Hematopoietic multipotent progenitor cell treated with erythropoietin and hydrocortisone succinate and interleukin-3 and kit ligand, for 4 days (in vitro differentiated cells): Measurements from ENCODE around the gene RALGPS1.

Experiments
- DNase-seq: peaks from one replicate; pipeline ENCODE4 v3.0.0-alpha.2; 2015

Gene RALGPS1

DNA sequence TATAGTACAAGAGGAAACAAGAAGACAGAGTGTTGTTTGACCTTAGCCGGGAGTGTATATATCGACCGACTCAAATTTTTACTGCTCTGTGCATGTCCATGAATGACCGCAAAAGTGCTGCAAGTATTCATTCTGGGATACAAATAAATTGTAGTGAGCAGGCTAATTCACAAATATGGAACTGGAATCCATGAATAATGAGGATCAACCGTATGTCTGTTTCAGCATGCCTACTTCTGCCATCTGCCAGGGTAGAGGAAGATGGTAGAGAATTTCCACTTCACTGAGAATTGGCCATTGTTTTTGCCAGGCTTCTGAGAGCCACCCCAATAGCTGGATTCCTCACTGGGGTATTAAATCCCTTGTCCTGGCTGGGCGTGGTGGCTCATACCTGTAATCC, 8.5 kb upstream of the RALGPS1 start:
- DNase-seq: no peak

DNA sequence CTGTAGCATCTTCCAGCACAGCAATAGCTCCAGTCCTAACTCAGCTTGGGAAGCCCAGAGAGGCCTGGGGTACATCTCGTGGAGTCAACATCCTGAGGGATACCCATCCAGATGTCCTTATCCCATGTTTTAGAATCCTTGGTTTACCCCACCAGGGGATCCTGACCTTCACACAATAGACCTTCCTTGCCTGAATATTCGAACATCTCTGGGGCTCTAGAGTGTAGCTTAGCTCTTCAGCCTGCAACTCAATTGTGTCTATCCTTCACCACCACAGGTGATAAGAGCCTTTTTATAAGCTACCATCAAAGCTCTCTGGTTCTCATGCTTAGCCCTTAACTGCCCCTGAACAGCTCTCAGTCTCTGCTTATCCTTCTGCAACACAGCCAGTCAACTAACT, 7.5 kb upstream of the RALGPS1 start:
- DNase-seq: no peak

DNA sequence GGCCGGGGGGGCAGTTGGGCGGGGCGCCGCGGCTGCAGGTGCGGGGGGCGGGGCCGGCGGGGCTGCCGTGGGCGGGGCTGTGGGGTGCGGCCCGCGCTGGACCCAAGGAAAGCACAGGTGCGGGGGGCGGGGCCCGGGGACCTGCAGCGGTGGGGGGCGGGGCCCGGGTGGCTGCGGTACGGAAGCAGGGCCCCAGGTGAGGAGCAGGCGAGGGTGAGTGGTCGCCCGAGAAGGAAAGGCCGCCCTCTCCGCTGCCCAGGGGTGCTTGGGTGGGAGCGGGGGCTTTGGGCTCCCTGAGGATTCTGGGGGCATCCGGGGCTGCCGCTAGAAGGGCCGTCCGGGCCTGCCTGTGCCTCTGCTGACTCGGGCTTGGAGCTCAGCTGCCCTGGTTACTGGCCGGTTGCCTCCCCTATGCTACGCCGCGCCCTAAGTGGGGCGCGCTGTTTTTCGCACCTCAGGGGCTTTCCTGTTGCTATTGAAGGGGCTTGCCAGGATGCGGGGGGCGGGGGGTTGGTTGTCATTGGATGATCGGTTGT, 767 bp downstream of the RALGPS1 start:
- peak; percentile 22 for DNase-seq

DNA sequence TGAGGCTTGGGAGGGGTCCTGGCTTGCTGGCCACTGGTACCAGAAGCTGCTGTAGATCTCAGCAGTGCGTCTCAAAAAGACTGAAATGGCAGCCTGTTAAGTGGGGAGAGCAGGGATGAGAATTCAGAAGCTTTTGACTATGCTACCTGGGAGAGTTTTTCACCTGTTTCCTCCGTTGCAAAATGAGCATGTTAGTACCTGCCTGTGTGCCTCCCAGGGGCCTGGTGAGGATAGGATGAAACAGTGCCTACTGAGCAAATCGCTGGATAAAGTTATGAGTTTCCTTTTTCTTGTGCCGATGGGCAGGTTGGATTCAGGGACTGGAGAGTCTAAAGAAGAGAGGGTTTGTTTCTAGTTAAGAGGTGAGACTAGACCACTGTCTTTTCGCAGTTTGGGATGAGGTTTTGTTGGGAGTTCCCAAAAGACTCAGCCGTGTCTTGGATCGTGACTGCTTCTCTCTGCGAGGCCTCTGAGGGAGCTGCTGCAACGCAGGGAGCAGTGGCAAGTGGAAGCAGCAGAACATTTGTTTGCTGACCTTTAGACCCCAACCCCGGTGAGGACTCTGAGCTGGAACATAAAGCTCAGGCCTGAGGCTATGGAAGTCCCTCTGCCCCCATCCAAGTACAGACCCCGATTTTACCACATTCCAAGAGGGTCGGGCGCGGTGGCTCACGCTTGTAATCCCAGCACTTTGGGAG, 1.4 kb downstream of the RALGPS1 start:
- DNase-seq: no peak

DNA sequence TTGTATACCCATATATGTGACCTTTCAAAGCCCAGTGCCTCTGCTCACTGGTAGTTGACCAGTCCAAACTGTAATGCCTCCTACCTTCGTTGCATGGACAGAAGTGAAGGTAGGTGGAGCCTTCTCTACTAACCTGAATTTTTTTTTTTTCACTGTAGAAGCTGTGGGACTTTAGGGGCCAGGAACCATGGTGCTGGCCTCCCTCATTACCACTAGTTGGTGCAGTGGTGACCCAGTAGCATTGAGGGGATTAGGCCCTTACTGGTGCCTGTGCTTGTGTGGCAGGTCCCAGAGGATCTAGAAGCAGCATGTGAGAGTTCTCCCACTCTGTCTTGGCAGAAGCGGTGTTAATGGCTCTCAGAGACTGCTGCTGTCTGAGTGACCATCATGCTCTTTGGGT, 2.3 kb downstream of the RALGPS1 start:
- peak; percentile 50 for DNase-seq

DNA sequence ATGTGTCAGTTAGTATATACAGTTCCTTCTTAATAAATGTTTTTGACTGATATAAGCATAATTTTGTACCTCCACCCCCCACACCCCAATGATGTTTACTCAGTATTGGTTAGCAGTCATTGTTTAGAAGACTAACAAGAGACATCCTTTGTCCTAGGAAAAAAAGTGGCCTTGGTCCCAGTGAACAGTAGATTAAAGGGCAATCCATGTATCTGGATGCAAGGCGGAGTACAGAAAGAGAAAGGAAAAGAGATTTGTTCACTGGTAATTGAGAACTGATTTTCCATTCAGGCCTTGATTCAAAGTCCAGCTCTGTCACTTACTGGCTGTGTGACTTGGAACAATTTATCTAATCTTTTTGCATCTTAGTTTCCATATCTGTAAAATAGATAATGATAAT, 4.6 kb downstream of the RALGPS1 start:
- DNase-seq: no peak

DNA sequence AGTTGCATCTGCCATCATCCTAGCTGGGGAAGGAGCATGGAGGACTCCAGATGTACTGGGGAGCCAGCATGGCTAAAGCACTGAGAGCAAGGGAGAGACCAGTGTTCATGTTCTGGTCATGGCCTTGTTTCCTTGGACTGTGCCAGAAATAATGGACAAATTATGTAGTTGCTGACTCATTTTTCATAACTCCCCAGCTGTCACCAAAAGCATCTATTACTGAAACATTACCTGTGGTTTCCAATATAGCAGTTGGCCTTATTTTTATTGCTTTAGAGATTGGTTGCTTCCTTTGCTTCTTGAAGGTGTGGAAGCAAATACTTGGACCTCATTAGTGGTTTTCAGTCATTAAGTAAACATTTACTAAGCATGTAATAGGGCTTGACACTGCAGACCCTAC, 11.3 kb downstream of the RALGPS1 start:
- no peak for DNase-seq

DNA sequence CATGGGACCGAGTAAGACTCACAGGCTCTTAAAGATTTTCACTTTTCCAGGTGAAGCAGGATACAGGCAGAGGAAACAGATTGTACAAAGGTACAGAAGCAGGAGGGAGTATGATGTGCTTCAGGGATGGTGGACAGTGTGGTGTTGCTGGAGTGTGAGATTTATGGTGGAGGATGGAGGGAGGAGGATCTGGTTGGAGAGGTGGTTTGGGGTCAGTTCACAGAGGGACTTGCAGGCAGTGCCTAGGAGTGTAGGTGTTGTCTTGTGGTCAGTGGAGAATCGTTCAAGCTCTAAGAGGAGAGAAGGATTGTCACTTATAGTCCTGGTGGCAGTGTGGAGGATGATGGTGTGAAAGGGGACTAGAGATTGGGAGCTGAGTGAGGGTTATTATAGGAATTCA, 11.8 kb downstream of the RALGPS1 start:
- DNase-seq: no peak

DNA sequence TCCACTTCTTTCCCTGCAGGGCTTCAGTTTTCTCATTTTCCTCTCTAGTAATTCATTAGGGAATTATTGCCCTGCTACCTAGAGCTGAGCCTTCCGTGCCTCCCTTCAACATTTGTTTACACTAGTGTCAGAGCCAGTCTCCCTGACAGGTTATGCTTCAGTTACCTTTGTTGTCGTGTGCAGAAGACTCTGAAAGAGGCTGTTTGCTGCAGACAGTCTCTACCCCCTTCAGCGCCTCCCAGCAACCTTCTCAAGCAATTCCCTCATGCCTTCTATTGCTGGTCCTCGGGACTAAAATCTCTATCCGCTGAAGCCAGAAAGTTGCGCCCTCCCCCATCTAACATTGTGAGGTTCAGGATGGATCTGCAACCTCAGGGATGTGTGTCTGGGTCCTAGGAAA, 12.8 kb downstream of the RALGPS1 start:
- DNase-seq: no peak

DNA sequence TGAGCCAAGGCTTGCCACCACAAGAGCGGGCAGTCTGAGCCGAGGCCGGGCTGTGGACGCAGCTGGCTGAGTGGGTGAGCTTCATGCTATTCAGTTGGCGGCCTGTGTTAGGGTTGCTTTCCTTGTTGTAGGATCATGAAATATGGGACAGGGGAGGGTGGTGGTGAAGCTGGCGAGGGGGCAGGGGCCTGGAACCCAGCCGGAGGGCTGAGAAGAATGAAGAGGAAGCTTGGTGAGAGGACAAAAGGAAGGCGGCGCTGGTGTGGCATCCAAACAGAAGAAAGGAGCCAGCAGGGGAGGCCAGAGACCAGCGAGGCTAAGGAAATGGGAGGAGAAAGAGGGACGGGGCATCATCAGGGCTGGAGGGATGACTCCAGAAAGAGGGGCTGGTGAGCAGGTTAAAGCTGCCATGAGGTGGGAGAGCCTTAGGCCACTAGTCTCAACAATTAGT, 18.3 kb downstream of the RALGPS1 start:
- DNase-seq: no peak

DNA sequence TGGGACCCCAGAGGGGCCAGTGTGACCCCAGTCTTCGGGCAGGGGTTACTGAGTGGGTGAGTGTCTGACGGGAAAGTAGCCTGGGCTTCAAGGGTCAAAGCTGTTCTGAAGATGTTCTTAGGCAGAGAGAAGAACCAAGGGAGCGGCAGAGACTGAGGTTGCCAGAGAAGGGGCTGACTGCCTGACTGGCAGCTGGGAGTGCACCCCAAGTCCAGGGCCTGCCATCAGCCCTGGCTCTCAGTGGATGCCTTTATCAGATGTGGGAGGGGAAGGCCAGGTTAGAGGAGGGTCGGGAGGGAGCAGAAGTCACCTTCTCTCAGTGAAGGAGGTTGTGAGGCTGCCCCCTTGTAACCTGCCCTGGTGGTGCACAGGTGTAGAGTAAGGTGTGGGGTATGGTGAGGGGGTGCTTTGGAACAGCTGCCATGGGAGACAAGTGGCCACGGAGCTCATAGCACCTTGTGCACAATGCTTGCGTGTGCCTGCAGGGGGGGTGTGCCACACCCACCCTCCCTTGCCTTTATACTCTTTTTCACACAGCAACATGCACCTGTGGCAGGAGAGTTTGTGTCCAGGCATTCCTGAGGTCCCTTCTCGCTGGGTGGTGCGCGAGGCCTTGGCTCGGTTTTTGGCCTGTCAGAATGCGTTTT, 18.9 kb downstream of the RALGPS1 start:
- DNase-seq: no peak

DNA sequence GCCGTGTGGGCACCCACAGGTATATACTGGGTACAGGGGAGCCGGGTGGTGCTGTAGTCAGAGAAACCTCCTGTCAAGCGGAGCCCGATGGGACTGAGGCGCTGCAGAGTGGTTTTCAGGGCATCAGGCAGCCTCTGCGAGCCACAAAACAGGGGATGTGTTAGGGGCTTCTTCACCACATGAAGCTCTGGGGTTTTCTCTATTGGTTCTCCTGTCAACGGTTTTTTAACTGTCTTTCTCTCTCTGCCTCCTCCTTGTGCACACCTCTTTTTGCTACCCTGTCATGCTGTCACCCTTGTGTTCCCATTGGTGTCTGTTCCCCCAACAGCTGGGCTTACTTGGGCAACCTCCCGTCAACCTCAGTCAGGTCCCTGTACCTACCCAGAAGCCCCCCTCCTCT, 19.9 kb downstream of the RALGPS1 start:
- DNase-seq: no peak

DNA sequence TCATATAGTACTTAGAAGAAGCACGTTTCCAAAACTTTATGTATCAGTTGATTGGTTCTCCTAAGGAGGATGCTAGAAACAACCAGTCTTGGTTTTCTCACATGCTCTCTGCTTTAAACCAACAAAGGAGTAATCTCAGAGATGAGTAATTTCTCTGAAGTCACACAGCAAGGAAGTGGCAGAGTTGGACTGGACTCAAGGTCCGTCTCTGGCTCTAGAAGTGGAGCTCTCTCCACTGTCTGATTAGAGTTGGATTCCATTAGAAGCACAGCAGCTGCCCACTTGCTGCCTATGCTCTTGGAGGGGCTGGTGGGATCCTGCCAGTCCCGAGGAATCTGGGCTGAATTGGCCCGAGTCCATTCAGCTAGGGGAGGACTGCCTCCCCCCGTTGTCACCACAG, 21.0 kb downstream of the RALGPS1 start:
- DNase-seq: no peak

DNA sequence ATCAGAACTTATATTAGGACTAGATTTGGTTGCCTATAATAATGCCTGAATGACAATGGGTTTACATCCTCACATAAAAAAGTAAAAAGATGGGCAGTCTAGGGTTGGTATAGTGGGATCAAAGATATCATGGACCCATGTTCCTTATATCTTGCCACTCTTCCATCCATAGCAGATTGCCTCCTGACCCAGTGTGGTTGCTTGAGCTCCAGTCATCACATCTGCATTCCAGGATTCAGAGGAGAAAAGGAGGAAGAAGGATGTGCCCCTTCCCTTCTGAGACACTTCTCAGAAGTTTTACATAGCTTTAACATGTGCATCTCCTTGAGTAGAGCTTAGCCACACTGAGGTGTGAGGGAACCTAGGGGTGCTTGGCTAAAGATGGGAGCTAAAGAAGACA, 22.9 kb downstream of the RALGPS1 start:
- DNase-seq: no peak

DNA sequence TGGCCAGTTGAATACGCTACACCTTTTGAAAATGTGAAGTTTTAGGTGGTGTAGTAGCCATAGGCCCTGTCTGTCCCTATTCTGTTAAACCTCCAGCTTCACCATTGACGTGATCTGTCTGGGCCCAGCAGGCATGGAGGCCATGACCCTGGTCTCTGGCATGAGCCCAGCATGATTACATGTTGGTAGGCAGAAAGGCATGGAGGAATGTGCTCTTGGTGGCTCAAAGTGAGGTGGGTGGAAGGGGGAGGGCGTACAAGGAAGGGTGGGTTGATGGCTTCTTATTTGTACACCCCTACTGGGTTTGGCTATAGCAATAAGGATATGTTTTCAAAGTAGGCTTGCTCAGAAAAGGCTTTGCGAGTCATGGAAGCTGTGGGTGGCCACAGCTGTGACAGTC, 23.7 kb downstream of the RALGPS1 start:
- DNase-seq: no peak

DNA sequence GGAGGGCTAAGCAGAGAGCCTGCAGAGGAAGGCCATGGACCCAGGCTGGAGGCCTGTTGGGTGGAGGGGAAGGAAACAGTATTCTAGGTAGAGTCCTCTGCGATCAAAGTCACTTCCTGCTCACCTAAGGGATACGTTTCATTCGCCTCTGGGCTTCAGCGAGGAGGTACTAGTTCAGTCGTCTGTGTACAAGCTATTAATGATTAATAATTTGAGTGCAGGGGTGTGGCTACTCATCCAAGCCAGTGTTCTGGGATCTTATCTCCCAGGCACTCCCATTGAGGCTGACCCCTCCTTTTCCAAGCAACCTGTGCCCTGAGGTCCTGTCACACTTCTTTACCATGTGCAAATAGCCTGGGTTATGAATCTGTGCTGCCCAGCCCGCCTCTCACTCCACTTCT, 25.2 kb downstream of the RALGPS1 start:
- DNase-seq: no peak

DNA sequence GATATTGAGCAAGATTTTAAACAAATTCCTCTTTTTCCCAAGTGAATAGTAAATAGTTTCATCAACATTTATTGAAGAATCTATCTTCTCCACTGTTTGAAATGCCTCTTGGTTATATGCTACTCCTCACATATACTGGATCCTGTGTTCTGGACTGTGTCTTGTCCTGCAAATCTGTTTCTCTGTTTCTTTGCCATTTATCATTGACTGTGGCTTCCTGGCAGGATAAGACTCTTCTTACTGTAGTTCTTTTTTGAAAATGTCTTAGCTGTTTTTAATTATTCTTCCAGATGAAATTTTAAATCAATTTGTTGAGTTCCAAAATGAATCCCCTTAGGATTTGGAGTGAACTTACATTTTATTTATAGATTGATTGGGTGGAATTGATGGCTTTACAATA, 27.8 kb downstream of the RALGPS1 start:
- no peak for DNase-seq

DNA sequence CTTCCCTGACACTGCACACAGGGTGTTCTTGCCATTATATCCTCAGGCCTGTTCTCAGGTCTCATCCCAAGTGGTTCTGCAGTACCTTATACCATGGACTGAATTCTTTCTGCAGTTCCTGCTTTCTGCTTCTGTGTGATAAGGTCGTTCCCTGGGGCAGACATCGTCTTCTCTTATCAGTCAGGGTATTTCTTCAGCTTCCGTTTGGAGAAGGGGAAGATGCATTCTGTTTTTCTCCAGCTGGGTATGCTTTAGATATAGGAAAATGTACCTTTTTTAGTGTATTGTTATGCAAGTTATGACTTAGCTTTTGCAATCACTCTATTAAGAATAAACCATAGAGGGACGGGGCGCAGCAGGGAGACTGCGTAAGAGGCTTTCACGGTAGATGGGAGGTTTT, 31.1 kb downstream of the RALGPS1 start:
- DNase-seq: peak; percentile 67

DNA sequence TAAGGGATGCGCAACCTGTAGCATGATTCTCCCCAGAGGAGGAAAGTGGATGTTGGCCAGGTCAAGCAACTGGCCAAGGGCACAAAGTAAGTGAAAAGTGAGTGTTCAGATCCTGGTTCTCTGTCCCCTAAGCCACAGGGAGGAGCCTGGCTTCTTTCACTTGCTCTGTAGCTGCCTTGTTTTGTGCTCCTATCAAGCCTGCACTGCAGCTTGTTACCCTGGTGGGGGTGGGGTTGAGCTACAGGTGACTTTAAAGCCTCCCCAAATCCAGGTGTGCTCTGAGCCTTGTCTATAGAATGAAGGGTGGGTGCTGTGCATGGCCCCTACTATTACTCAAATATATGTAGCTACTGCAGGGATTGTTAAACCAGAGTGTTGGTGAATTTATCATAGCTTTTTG, 32.9 kb downstream of the RALGPS1 start:
- DNase-seq: no peak

DNA sequence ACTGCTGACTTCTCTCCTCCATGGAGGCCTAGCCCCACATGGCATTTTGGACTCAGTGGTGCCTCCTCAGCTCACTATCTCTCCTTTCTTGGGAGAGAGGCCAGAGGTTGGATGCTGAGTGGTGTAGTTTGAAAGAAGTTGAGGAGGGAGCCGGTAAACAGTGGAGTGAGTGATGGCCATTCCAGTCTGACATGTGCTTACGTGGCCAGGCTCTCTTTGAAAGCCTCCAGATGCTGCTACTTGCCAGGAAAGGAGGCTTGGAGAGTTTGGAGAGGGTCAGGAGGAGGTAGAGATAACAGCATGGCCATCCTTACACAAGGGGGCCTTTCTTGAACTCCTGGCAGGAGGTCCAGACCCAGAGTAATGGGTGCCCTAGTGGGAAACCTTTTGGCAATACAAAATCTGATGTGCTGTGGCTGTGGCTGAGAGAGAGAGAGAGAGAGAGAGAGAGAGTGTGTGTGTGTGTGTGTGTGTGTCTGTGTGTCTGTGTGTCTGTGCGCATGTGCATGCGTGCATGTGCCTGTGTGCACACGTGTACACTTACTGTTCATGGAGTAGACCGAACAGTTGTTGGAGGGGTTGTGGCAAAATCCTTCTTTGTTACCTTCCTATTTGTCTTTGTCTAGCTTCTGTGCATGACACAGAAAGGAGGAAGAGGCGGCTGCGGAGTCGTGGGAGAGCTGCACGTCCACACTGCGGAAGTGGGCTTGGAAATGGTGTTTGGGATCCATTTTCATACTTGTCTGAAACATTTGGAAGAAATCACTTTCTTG, 37.8 kb downstream of the RALGPS1 start:
- no peak for DNase-seq

DNA sequence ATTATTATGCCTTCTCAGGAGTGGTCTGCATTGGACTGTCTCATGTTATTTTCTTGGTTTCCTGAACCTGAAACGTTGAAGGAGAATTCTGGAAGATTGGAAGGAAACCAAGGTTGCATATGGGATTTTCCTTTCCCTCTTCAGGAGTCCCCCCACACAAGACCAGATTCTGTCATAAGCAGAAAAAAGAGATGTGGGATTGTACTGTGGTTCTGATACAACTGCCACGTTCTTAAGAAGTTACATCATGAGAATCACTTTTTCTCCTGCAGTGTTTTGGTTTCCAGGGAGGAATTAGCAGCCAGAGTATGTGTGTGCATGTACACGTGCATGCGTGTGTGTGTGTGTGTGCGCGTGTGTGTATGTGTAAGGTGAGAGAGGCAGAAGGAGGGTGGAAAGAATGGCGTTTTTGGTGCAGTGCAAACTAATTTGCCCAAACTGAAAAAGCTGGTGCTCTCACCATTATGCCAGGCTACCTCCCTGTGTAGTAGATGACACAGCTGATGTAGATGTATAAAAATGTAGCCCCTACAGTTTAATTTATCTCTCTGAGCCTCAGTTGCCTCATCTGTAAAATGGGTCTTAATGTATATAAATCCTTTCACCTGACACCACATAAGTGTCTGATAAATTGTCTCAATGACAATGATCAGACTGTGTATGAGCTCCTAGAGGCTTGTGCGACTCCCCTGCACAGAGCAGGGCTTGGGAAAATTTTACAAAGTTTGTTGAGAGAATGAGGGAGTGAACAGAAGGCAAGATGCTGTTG, 38.6 kb downstream of the RALGPS1 start:
- no peak for DNase-seq

DNA sequence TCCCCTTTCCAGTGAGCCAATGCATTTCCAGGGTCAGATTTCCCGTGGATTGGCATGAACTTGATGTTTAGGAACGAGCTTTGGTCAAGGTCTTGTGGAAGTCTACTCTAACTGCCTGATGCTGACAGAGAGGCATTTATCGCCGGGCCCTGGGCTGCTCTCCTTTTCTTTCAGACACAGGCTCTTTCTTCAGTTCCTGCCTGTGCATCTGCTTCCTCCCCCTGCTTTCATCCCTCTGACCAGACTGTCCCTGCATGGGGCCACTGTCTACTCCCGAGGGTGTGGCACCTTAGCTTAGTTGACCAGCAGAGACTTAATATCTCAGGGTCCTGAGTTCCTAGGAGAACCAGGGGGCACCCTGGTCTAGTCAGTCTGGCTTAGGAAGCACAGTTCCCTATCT, 41.2 kb downstream of the RALGPS1 start:
- DNase-seq: no peak
